ELF-1 (cell line): Measurements from ENCODE around the gene FOXP4.

Experiments used
- DNase-seq: peaks from one replicate; pipeline ENCODE4 v3.0.0-alpha.2; 2016; ENCODE audit warnings: low read depth, low spot score

FOXP4 gene

GRCh38 chr6:41623330-41623729 is 77.1 kb downstream of the FOXP4 start:
- DNase-seq: no peak

- no peak for DNase-seq
These were observed 78.6 kb downstream of the FOXP4 start for GRCh38 chr6:41624621-41625380.

- DNase-seq: peak; percentile 77
These were observed 79.3 kb downstream of the FOXP4 start for GRCh38 chr6:41625442-41625841.

GRCh38 chr6:41626022-41626421 is 79.8 kb downstream of the FOXP4 start:
- no peak for DNase-seq

- no peak for DNase-seq
These were observed 80.7 kb downstream of the FOXP4 start for GRCh38 chr6:41626917-41627316.

GRCh38 chr6:41629128-41629527 is 82.9 kb downstream of the FOXP4 start:
- DNase-seq: no peak

- no peak for DNase-seq
These were observed 83.9 kb downstream of the FOXP4 start for GRCh38 chr6:41630069-41630468.

GRCh38 chr6:41630946-41631345 is 84.8 kb downstream of the FOXP4 start:
- DNase-seq: no peak

- DNase-seq: no peak
These were observed 87.0 kb downstream of the FOXP4 start for GRCh38 chr6:41633056-41633634.

- peak; percentile 72 for DNase-seq
These were observed 88.5 kb downstream of the FOXP4 start for GRCh38 chr6:41634657-41635056.

- no peak for DNase-seq
These were observed 89.2 kb downstream of the FOXP4 start for GRCh38 chr6:41635365-41635764.

- DNase-seq: peak; percentile 82
These were observed 90.6 kb downstream of the FOXP4 start for GRCh38 chr6:41636833-41637193.

- DNase-seq: peak; percentile 83
These were observed 91.2 kb downstream of the FOXP4 start for GRCh38 chr6:41637194-41638001.

- no peak for DNase-seq
These were observed 92.1 kb downstream of the FOXP4 start, which contains the start of gene MDFI for GRCh38 chr6:41638002-41638934. TSS of gene MDFI (plus strand) at chr6:41638468. CDS start at chr6:41638750, 282 bp downstream.

GRCh38 chr6:41638935-41639808 is 93.0 kb downstream of the FOXP4 start:
- peak; percentile 82 for DNase-seq

- peak; percentile 30 for DNase-seq
These were observed 93.7 kb downstream of the FOXP4 start for GRCh38 chr6:41639809-41640371.

GRCh38 chr6:41640426-41640825 is 94.2 kb downstream of the FOXP4 start:
- DNase-seq: no peak

GRCh38 chr6:41641352-41641925 is 95.3 kb downstream of the FOXP4 start:
- DNase-seq: no peak

- DNase-seq: no peak
These were observed 96.1 kb downstream of the FOXP4 start for GRCh38 chr6:41642090-41642959.
